SU-DHL-6 (cell line): ENCODE results near the gene SAFB.

ENCODE experiments used
- CTCF ChIP-seq: fragments of 200-600 bp; sonication (generic); IDR thresholded peaks from one replicate; pipeline ENCODE4 v1.5.1; 2017; ENCODE audit warnings: antibody characterized with exemption, mild to moderate bottlenecking, low read length, moderate library complexity; ENCODE audit not compliant: insufficient read depth, poor library complexity, severe bottlenecking
- EZH2phosphoT487 ChIP-seq: fragments of 200-600 bp; sonication (generic), shearing (Covaris generic); conservative IDR thresholded peaks from 2 replicates; pipeline ENCODE4 v1.6.1; 2018; ENCODE audit warnings: mild to moderate bottlenecking, antibody characterized with exemption, low read length, moderate library complexity, mixed read lengths

- TF ChIP-seq CTCF, result no peak
- TF ChIP-seq EZH2phosphoT487, result no peak
These were observed 22.1 kb upstream of the SAFB start for GRCh38 chr19:5600797-5601196.
